HCT116 (cell line): Measurements from ENCODE around the gene NFASC. TPM values are rescaled to one million over a fixed set of nuclear protein-coding genes. Genes with fewer than 3 reads are reported as not detected.
A peak's percentile ranks its signal among the peaks of the same experiment; 100 is the strongest.

Experiments used
- ATAC-seq: fragments of 200-7000 bp; cut with Tn5 transposase; 2 replicates; pipeline ENCODE4 v1.9.1; 2020; ENCODE audit warnings: mild to moderate bottlenecking, moderate library complexity
- BruUV-seq: library from RNA; stranded (reverse); fragments of 400-500 nt; replicated peaks from 2 replicates; lab custom pipeline; 2021; lab: Mats Ljungman, UMichigan
- CTCF ChIA-PET: fragments of 300-600 bp; sonication (Branson Sonifier 250); formaldehyde crosslinking; loops from one replicate; lab custom pipeline; 2021; ENCODE audit warnings: antibody characterized with exemption; lab: Charles Lee
- POLR2A ChIA-PET: fragments of 300-600, 350-600 bp; sonication (Branson Sonifier 250); formaldehyde crosslinking; loops from one replicate; lab custom pipeline; 2021; ENCODE audit warnings: antibody characterized with exemption; lab: Charles Lee
- RAD21 ChIA-PET, 2 experiments: fragments of 300-600 bp; sonication (Branson Sonifier 250); formaldehyde crosslinking; loops; one replicate each; lab custom pipeline; 2023; ENCODE audit warnings: low total read pairs in 2 of 2; ENCODE audit not compliant: uncharacterized antibody in 2 of 2, unreplicated experiment in 2 of 2, low non-redundant PET in 1 of 2; lab: Charles Lee
- DNase-seq: peaks from one replicate; pipeline ENCODE4 v3.0.0-alpha.2; 2010; ENCODE audit warnings: low read depth, low spot score
- H2AFZ ChIP-seq: fragments of 200-600 bp; shearing (Covaris generic), sonication (generic); 2 replicates; pipeline ENCODE4 v1.6.1; 2017; ENCODE audit warnings: low read depth, mixed run types, mixed read lengths, antibody characterized with exemption, low read length; ENCODE audit not compliant: poor library complexity, severe bottlenecking
- H3K27ac ChIP-seq: 2 replicates; pipeline ENCODE4 v1.5.1; 2012; ENCODE audit warnings: low read depth, low read length
- H3K27me3 ChIP-seq: fragments of 200-600 bp; sonication (generic); 2 replicates; pipeline ENCODE4 v1.6.1; 2016; ENCODE audit warnings: mixed run types, low read length, mixed read lengths; ENCODE audit not compliant: insufficient read depth
- H3K36me3 ChIP-seq, 2 experiments: fragments of 200-500 bp in 1 of 2; fragments of 200-600 bp in 1 of 2; sonication (Bioruptor generic) in 1 of 2; sonication (generic) in 1 of 2; 2 replicates each; pipeline versions ENCODE4 v1.5.1 to v1.6.1; 2014 to 2016; ENCODE audit warnings: low read length in 2 of 2, inconsistent platforms in 1 of 2, mixed read lengths in 1 of 2, mixed run types in 1 of 2; ENCODE audit not compliant: insufficient read depth in 2 of 2, control insufficient read depth in 1 of 2
- H3K4me1 ChIP-seq, 2 experiments: fragments of 200-600 bp in 1 of 2; sonication (generic) in 1 of 2; 2 replicates each; pipeline versions ENCODE4 v1.5.1 to v1.6.1; 2012 to 2017; ENCODE audit warnings: low read length in 2 of 2, inconsistent platforms in 1 of 2, mild to moderate bottlenecking in 1 of 2, mixed read lengths in 1 of 2, mixed run types in 1 of 2, moderate library complexity in 1 of 2; ENCODE audit not compliant: insufficient read depth in 2 of 2, control insufficient read depth in 1 of 2
- H3K4me2 ChIP-seq: fragments of 200-600 bp; sonication (generic); 2 replicates; pipeline ENCODE4 v1.6.1; 2017; ENCODE audit warnings: mixed run types, low read length, mixed read lengths
- H3K4me3 ChIP-seq, 2 experiments: fragments of 200-600 bp in 1 of 2; sonication (generic) in 1 of 2; replicated peaks in 1 of 2; 2 replicates each; pipeline ENCODE4 v1.5.1; 2011 to 2016; ENCODE audit warnings: low read length in 2 of 2, control low read depth in 1 of 2, low read depth in 1 of 2, mild to moderate bottlenecking in 1 of 2, mixed read lengths in 1 of 2, mixed run types in 1 of 2
- H3K79me2 ChIP-seq: fragments of 200-600 bp; sonication (generic); 2 replicates; pipeline ENCODE4 v1.6.1; 2017; ENCODE audit warnings: mild to moderate bottlenecking, mixed run types, low read length, moderate library complexity, mixed read lengths; ENCODE audit not compliant: insufficient read depth
- H3K9ac ChIP-seq: fragments of 200-600 bp; sonication (generic); 2 replicates; pipeline ENCODE4 v1.6.1; 2016; ENCODE audit warnings: low read length, mixed read lengths
- H3K9me2 ChIP-seq: fragments of 200-600 bp; sonication (generic), shearing (Covaris generic); 2 replicates; pipeline ENCODE4 v1.6.1; 2017; ENCODE audit warnings: mixed run types, mild to moderate bottlenecking, moderate library complexity; ENCODE audit not compliant: insufficient read depth
- H3K9me3 ChIP-seq, 2 experiments: fragments of 200-500 bp in 1 of 2; fragments of 200-600 bp in 1 of 2; sonication (Bioruptor generic) in 1 of 2; sonication (generic) in 1 of 2; 2 replicates each; pipeline ENCODE4 v1.6.1; 2014 to 2017; ENCODE audit warnings: low read length in 2 of 2, mixed read lengths in 2 of 2, inconsistent platforms in 1 of 2, low read depth in 1 of 2, mild to moderate bottlenecking in 1 of 2, mixed run types in 1 of 2, moderate library complexity in 1 of 2; ENCODE audit not compliant: control insufficient read depth in 1 of 2, insufficient read depth in 1 of 2
- H4K20me1 ChIP-seq: fragments of 200-600 bp; sonication (generic), shearing (Covaris generic); 2 replicates; pipeline ENCODE4 v1.6.1; 2017; ENCODE audit warnings: mixed run types, mild to moderate bottlenecking, moderate library complexity; ENCODE audit not compliant: insufficient read depth
- CTCF ChIP-seq, 3 experiments: fragments of 200-600 bp in 1 of 3; sonication (generic) in 1 of 3; IDR thresholded peaks in 2 of 3; conservative IDR thresholded peaks in 1 of 3; 2 replicates each; pipeline ENCODE4 v1.5.1; 2012 to 2017; ENCODE audit warnings: low read depth in 2 of 3, low read length in 2 of 3, antibody characterized with exemption in 1 of 3, borderline replicate concordance in 1 of 3, control low read depth in 1 of 3, mild to moderate bottlenecking in 1 of 3, mixed read lengths in 1 of 3, mixed run types in 1 of 3, moderate library complexity in 1 of 3; ENCODE audit not compliant: insufficient read depth in 1 of 3
- FOSL1 ChIP-seq: IDR thresholded peaks from 2 replicates; pipeline ENCODE4 v1.6.1; 2012; ENCODE audit warnings: low read depth
- JUND ChIP-seq: IDR thresholded peaks from 2 replicates; pipeline ENCODE4 v1.6.1; 2012
- MAX ChIP-seq: IDR thresholded peaks from 2 replicates; pipeline ENCODE4 v1.6.1; 2012
- RAD21 ChIP-seq: IDR thresholded peaks from 2 replicates; pipeline ENCODE4 v1.6.1; 2012; ENCODE audit warnings: low read depth, mild to moderate bottlenecking
- SIN3A ChIP-seq: IDR thresholded peaks from 2 replicates; pipeline ENCODE4 v1.6.1; 2012; ENCODE audit warnings: low read depth
- SP1 ChIP-seq: IDR thresholded peaks from 2 replicates; pipeline ENCODE4 v1.6.1; 2012; ENCODE audit warnings: low read depth
- SRF ChIP-seq: IDR thresholded peaks from 2 replicates; pipeline ENCODE4 v1.6.1; 2012; ENCODE audit warnings: low read depth
- ZFX ChIP-seq: fragments of 450-650 bp; IDR thresholded peaks from 2 replicates; pipeline ENCODE4 v1.6.1; 2017
- intact Hi-C: fragments of 100-400 bp; cut with micrococcal nuclease; formaldehyde crosslinking; loops from 2 replicates; pipeline ENCODE4 v1.10.0; 2022
- total RNA-seq: library from RNA; stranded (reverse); gene quantifications from one replicate; pipeline ENCODE4 v1.2.1, GENCODE V29; 2021; ENCODE audit not compliant: unreplicated experiment
- TF ChIP-seq, protein P1 (sequence below): IDR thresholded peaks from 2 replicates; pipeline ENCODE4 v1.6.1; 2012; ENCODE audit warnings: low read depth
- TF ChIP-seq, protein P2 (sequence below): IDR thresholded peaks from 2 replicates; pipeline ENCODE4 v1.6.1; 2012

NFASC gene
- total RNA-seq, 1 experiment from 2014 or later, result 0.57 TPM

DNA sequence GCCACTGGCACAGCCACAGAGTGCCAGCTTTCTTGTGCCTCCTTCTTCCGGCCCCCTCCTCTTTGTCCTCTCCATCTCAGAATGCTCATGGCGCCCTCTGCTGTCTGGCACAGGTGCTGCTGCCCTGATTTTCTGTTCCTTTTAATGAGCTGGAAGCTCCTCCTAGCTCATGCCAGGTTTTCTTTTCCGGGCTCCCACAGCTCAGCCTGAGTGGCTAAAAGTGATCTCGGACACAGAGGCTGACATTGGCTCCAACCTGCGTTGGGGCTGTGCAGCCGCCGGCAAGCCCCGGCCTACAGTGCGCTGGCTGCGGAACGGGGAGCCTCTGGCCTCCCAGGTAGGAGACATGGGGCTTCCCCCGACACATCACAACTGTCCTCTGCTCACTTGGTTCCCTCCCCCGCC, 191.0 kb downstream of the NFASC start:
- no peaks in the 10 kb centered on the region; a peak in 1 of 4 replicates for H3K4me1 ChIP-seq
- intact Hi-C loops, result loop anchor here (1.0 to 5.0 kb wide), 3 partner anchors 72 to 254 kb away; no protein-coding TSS in a partner anchor
- ChIA-PET RAD21 (interaction anchor here (0.5 to 2.4 kb wide), 11 partner anchors 71 to 254 kb away, joined by 3 to 33 read pairs (median 4); no protein-coding TSS in a partner anchor), CTCF (interaction anchor here (0.6 to 4.3 kb wide), 44 partner anchors 8 to 495 kb away, joined by 3 to 205 read pairs (median 5); partner anchors contain the start of genes RBBP5 and TMCC2), POLR2A (interaction anchor here (0.6 to 1.5 kb wide), 3 partner anchors 60 to 86 kb away, joined by 3 to 7 read pairs (median 5); partner anchors contain the start of gene RBBP5)
- no peak overlapping the region for H3K4me2 ChIP-seq
- H3K9me3 ChIP-seq, result no peaks in the 10 kb centered on the region
- no peaks in the 10 kb centered on the region for H3K36me3 ChIP-seq
- H4K20me1 ChIP-seq, result no peaks in the 10 kb centered on the region
- no peak overlapping the region for H3K9ac ChIP-seq
- no peak overlapping the region for H2AFZ ChIP-seq
- peak; percentile 83 for ATAC-seq
- DNase-seq, result peak; percentile 35
- H3K27ac ChIP-seq, result no peak overlapping the region
- H3K79me2 ChIP-seq, result no peaks in the 10 kb centered on the region
- no peaks in the 10 kb centered on the region for H3K9me2 ChIP-seq
- no peak overlapping the region for H3K4me3 ChIP-seq
- no TSS peak for BruUV-seq
- TF ChIP-seq JUND (no peak), CTCF (IDR thresholded peaks at IDR 0.05 in 2 of 3, conservative IDR thresholded peaks at IDR 0.05 in 1 of 3; ENCODE audit: borderline replicate concordance in 1 of 3, insufficient read depth in 1 of 3, low read depth in 2 of 3, low read length in 2 of 3) (peak; percentile 90 to 92 (median 92)), RAD21 (peak; percentile 89)
- no peaks in the 10 kb centered on the region for H3K27me3 ChIP-seq

- Histone ChIP-seq H4K20me1 (no peaks in the 10 kb centered on the region), H3K4me2 (no peak overlapping the region), H3K4me1 (no peaks in the 10 kb centered on the region; a peak in 1 of 4 replicates), H3K9me2 (no peaks in the 10 kb centered on the region), H3K79me2 (no peaks in the 10 kb centered on the region), H3K27ac (no peak overlapping the region), H3K9ac (no peak overlapping the region), H3K4me3 (no peak overlapping the region), H3K27me3 (no peaks in the 10 kb centered on the region), H2AFZ (no peak overlapping the region), H3K9me3 (no peaks in the 10 kb centered on the region), H3K36me3 (no peaks in the 10 kb centered on the region)
- ChIA-PET POLR2A (interaction anchor here (1.0 kb wide), 1 partner anchor 73 kb away, joined by 7 read pairs; no protein-coding TSS in a partner anchor), RAD21 (interaction anchor here (1.1 to 2.4 kb wide), 3 partner anchors 73 to 194 kb away, joined by 7 to 33 read pairs (median 30); no protein-coding TSS in a partner anchor), CTCF (interaction anchor here (0.6 to 4.3 kb wide), 18 partner anchors 9 to 496 kb away, joined by 3 to 205 read pairs (median 6); no protein-coding TSS in a partner anchor)
- intact Hi-C loops, result loop anchor here (5.0 kb wide), 1 partner anchor 255 kb away; no protein-coding TSS in a partner anchor
- BruUV-seq, result no TSS peak
- no peak for ATAC-seq
- DNase-seq, result no peak
- TF ChIP-seq RAD21, result no peak
- TF ChIP-seq, protein P1, sequence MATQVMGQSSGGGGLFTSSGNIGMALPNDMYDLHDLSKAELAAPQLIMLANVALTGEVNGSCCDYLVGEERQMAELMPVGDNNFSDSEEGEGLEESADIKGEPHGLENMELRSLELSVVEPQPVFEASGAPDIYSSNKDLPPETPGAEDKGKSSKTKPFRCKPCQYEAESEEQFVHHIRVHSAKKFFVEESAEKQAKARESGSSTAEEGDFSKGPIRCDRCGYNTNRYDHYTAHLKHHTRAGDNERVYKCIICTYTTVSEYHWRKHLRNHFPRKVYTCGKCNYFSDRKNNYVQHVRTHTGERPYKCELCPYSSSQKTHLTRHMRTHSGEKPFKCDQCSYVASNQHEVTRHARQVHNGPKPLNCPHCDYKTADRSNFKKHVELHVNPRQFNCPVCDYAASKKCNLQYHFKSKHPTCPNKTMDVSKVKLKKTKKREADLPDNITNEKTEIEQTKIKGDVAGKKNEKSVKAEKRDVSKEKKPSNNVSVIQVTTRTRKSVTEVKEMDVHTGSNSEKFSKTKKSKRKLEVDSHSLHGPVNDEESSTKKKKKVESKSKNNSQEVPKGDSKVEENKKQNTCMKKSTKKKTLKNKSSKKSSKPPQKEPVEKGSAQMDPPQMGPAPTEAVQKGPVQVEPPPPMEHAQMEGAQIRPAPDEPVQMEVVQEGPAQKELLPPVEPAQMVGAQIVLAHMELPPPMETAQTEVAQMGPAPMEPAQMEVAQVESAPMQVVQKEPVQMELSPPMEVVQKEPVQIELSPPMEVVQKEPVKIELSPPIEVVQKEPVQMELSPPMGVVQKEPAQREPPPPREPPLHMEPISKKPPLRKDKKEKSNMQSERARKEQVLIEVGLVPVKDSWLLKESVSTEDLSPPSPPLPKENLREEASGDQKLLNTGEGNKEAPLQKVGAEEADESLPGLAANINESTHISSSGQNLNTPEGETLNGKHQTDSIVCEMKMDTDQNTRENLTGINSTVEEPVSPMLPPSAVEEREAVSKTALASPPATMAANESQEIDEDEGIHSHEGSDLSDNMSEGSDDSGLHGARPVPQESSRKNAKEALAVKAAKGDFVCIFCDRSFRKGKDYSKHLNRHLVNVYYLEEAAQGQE, result no peak
- TF ChIP-seq FOSL1, result no peak
- no peak for TF ChIP-seq SP1
- no peak for TF ChIP-seq JUND
- TF ChIP-seq MAX, result no peak
- no peak for TF ChIP-seq ZFX
- TF ChIP-seq, protein P2, sequence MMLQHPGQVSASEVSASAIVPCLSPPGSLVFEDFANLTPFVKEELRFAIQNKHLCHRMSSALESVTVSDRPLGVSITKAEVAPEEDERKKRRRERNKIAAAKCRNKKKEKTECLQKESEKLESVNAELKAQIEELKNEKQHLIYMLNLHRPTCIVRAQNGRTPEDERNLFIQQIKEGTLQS, result no peak
- TF ChIP-seq SIN3A, result no peak
- no peak for TF ChIP-seq SRF
These were observed 191.7 kb downstream of the NFASC start for GRCh38 chr1:205062319-205062718.
